SIG-M5 (cell line): ENCODE measurements around the gene TRIM21.
A peak's percentile ranks its signal among the peaks of the same experiment; 100 is the strongest.
"Not testable (repeated sequence)": the region's sequence is repeated elsewhere in the genome, so short reads cannot be mapped to it uniquely, and the experiment has no call there.

Experiments
- DNase-seq: peaks from one replicate; lab custom pipeline; 2025; lab: John Stamatoyannopoulos, UW

Gene TRIM21

DNA sequence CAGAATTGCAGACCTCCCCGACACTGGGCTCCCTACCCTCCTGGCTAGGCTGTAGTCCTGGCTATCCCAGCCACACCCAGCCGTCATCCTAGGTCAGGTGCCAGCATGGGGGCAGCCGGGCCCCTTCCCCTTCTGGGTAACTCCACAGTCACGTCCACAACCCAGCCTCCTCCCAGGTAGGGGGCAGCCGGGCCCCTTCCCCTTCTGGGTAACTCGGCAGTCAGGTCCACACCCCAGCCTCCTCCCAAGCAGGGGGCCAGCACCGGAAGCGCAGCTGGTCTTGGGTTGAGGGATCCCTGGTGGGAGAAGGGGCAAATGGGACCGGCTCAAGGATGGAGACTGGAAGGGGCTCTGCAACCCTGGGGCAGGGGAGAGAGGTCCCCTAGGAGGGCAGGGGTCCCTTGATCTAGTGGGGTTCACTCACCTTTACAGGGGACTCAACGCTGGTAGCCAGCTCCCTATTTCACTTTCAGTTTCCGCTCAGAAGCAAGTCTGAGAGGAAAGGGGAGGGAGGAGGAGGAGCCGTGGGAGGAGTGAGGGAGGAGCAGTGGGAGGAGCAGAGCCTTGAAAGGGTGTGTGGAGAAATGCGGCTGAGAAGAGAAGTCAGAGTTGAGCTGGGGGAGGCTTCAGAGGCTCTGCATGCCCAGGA lies at the start of gene TRIM21:
TSS of gene TRIM21 (minus strand) at position 494 of the 649 bp plus-strand sequence. CDS start 3,293 bp downstream, outside the sequence.
- peak; percentile 82 for DNase-seq

- peak; percentile 25 for DNase-seq
Observed at GRCh38 chr11:4441515-4441914, 48.0 kb upstream of the TRIM21 start.

DNA sequence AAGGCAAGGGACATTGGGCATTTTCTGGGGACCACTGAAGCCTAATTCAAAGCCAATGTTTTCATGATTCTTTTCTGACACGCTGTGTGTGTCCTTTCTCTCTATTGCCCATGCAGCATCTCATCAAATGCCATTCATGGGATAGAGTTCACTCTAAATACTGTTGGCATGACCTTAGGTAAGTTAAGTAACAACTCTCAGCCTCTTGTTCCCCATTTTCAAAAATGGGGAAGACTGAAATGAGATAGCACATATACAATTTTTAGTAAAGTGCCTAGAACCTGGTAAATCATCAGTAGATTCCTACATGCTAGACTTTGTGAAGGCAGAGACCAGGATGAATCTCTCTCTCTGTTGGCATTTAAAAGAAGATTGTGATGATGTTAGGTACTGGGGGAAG lies 42.9 kb upstream of the TRIM21 start:
- DNase-seq, result no peak

- no peak for DNase-seq
Observed at GRCh38 chr11:4433856-4434255, 40.4 kb upstream of the TRIM21 start.

DNA sequence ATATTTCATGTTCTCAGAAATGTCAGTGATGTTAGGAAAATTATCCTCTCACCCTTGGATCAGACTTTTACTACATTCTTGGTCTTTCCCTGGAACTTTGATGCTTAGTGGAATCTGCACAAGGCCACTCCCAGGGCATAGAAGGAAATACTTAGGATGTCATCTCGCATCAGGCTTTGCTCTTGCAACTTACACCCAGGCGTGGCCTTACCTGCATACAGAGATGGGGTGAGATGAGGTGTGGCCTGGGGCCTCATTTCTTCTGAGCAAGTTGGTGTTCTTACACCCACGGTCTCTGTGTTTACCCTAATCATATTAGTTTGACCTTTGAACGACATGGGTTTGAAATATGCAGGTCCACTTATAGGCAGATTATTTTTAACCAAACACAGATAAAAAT lies 36.5 kb upstream of the TRIM21 start:
- DNase-seq, result no peak

GRCh38 chr11:4418403-4418802 lies 24.9 kb upstream of the TRIM21 start:
- no peak for DNase-seq

DNA sequence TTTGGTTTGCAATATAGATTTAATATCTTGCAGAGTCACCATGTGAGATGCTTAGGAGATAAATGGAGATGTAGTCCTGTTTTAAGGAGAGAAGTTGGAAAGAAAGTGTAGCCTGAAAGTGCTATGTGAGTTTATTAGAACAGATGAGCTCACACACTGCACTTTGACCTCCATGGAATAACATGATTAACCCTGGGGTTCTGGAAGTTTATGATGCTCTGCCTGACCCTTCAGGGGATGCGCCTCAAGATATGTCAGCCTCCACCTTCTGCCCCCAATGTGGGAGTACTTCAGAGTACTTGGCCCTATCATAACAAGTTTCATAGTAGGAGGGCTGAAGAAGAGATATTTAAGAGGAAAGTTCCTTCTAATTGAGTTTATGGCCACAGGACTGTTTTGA lies 23.3 kb upstream of the TRIM21 start:
- DNase-seq, result no peak

DNA sequence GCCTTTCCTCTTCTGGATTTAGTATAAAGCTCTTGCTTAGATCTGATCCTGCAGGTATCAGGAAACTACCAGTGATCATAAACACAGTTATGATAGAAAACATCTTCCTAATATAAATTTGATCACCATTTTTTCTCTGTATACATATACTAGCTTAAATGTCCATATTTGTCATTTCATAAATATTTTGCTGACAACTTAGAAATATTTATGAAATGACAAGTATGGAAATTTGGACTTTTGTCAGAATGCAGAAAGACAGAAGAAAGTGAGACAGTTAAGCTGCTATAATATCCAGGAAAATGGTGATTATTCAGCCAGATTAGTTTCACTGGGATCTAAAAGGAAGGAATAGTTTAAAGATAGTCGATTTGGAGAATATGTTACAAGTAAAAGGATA lies 22.8 kb upstream of the TRIM21 start:
- DNase-seq, result no peak

DNA sequence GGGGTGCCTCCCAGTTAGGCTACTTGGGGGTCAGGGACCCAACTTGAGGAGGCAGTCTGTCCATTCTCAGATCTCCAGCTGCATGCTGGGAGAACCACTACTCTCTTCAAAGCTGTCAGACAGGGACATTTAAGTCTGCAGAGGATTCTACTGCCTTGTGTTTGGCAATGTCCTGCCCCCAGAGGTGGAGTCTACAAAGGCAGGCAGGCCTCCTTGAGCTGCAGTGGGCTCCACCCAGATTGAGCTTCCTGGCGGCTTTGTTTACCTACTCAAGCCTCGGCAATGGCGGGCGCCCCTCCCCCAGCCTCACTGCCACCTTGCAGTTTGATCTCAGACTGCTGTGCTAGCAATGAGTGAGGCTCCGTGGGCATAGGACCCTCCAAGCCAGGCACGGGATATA lies 12.7 kb upstream of the TRIM21 start:
- DNase-seq, result not testable (repeated sequence)

DNA sequence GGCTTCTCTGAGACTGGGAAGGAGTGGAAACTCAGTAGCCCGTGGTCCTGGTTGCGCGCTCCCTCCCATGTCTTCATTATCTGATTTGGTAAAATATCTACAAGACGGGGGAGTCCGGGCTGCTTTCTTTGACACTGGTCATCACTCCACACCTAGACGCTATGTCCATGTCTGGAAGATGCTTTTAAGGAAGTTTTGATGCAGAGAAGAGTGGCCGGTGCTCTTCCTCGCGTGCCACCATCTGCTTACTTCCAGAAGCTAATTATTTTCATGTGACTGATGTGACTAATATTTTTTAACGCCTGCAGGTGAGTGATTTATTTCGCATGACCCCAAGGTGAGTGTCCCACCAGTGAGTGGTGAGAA lies 339 bp upstream of the TRIM21 start:
- no peak for DNase-seq

GRCh38 chr11:4388221-4388620 lies 5.3 kb downstream of the TRIM21 start:
- DNase-seq, result no peak

DNA sequence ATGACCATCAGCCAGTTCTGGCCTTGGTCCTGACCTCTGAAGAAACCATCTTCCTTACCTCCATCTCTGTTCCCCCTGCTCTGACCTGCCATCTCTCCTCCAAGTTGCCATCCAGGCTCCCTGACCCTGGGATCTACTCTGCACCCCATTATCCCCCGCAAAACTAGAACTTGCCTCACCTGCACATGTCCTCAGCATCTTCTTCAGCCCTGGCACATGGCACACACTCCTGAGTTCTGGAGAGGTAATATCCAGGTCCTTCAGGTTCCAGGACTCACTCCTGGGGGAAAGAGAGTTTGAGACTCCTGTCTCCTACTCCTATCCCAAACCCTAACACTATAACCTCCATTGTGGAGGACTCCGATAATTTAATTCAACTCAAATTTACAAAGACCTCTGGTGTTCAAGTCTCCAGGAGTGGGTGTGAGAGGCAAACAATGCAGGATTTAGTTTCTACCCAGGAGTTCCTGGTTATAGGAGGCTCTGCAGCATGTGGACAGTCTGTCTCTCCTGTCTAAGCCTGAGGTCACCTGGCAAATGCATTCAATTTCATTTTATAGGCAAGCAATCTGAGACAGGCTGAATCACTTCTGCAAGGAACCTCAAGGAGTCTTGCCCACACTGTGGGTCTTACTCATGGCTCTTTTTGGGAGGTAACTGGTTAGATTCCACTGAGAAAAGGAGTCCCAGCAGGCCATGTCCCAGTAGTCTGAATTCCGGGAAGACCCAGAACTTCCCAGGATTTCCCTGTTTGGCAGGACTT lies 7.3 kb downstream of the TRIM21 start:
- no peak for DNase-seq

DNA sequence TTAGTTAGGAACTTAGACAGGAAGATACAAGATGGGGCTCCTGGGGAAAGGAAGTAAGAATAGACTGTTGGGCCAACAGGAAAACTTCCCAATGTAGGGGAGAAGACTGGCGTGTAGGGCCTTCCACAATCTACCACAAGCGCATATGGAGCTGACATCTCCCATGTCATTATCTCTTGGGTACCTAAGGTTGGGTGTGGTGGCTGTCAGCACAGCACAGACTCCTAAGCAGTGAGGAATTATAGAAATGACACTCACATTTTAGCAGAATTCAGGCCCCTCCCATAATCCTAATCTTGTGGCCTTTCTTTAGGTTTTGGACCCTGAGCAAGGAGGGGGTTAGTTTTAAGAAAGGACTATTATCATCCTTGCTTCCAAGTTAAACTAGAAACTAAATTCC lies 11.6 kb downstream of the TRIM21 start:
- no peak for DNase-seq

DNA sequence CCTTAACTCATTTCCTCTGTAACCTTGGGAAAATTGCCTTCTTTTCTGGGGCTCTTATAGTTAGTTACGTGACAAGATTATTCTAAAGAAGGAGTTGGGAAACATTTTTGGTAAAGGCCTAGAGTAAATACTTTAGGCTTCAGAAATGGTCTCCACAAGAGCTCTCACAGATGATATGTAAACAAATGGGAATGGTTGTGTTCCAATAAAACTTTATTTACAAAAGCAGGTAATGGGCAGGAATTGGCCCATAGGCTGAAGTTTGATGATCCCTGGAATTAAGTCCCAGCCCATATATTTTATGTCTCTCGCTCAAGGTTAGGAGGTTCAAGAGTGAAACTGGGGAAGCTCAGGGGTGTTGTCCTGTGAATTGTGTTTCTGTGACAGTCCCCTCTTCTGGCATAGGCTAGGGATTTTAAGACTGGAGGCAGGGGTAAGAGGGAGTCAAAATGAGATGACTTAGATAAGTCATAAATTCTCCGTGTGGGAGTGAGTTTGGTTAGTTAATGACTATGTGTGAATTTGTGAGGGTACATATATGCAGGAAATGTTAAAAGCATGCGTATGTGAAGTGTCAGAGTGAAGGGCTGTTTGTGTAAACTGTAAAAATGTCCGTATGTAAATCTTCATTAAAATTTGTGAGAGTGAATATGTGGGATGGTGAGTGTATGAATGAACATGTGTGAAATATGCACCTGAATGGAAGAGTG lies 17.9 kb downstream of the TRIM21 start:
- no peak for DNase-seq

DNA sequence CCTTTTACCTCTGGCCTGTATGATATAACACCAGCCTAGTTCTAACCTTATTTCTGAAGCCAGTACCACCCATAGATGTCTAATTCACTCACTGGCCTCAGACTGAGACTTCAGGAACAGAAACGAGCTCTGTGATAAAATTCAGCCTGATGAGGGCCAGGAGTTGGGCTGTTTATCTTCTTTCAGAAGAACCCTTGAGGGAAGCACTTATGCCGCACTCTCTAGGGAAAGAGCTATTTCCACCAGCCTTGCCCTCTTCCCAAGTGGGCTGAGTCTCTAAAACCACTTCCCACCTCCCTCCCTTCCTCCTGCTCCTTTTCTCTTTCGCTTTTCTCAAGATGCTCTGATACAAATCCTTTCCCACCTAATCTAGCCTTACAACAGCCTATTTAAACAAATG lies 23.3 kb downstream of the TRIM21 start:
- no peak for DNase-seq

DNA sequence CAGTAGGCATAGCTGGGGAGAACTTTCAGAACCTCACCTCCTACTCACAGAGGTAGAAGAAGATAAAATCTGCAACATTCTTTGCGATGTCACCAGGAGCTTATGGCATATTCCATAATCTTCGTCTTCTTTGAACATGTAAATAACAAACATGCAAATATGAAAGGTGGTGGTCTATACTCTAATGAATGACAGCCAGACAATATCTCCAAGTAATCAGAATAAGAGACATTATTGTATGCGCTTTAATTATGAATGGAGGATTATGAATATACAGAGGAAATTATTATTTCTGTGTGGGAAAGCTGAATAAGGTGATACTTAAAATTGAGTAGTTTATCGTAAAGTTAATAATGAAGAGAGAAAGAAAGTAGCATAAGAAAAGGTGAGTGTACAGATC lies 25.2 kb downstream of the TRIM21 start, which contains the start of gene OR52B4:
TSS of gene OR52B4 (minus strand) at position 101 of the 400 bp plus-strand sequence. CDS start at position 10, 91 bp downstream.
- no peak for DNase-seq

- DNase-seq, result not testable (repeated sequence)
Observed at GRCh38 chr11:4348142-4348541, 45.4 kb downstream of the TRIM21 start.

GRCh38 chr11:4345366-4345765 lies 48.1 kb downstream of the TRIM21 start:
- not testable (repeated sequence) for DNase-seq
